Stomach (tissue), 4 donors: Measurements from ENCODE around the gene SCMH1.

Experiments
- EP300 ChIP-seq: sonication (generic); formaldehyde crosslinking; IDR thresholded peaks from one replicate; pipeline ENCODE4 v1.6.1; 2017; ENCODE audit warnings: antibody characterized with exemption
- POLR2A ChIP-seq, 4 donors: fragments of 450-650 bp; IDR thresholded peaks; one replicate each; pipeline ENCODE4 v1.6.1; 2016; ENCODE audit warnings: antibody characterized with exemption in 4 of 4, control low read depth in 2 of 4, mild to moderate bottlenecking in 1 of 4, moderate library complexity in 1 of 4

GRCh38 chr1:41200728-41201127, 41.4 kb downstream of the SCMH1 start:
- TF ChIP-seq POLR2A (IDR thresholded peaks at IDR 0.05) (no peak), EP300 (no peak)
